ENCODE measurements around the gene ARHGAP15.
A peak's percentile ranks its signal among the peaks of the same experiment; 100 is the strongest.

ARHGAP15 gene

GRCh38 chr2:143686585-143687164, 557.5 kb downstream of the ARHGAP15 start:
- H3K27ac ChIP-seq = no peak overlapping the region
- TF ChIP-seq CTCF (IDR thresholded peaks at IDR 0.05) (peak; percentile 77), ZFX (IDR thresholded peaks at IDR 0.05; ENCODE audit: borderline replicate concordance) (no peak)

GRCh38 chr2:143688248-143688647, 559.0 kb downstream of the ARHGAP15 start:
- TF ChIP-seq ZFX (IDR thresholded peaks at IDR 0.05; ENCODE audit: borderline replicate concordance) (no peak), CTCF (IDR thresholded peaks at IDR 0.05) (no peak)
- no peak overlapping the region for H3K27ac ChIP-seq

GRCh38 chr2:143688815-143689214, 559.6 kb downstream of the ARHGAP15 start:
- no peak overlapping the region for H3K27ac ChIP-seq

GRCh38 chr2:143689541-143689940, 560.3 kb downstream of the ARHGAP15 start:
- H3K27ac ChIP-seq = no peak overlapping the region
- TF ChIP-seq ZFX (IDR thresholded peaks at IDR 0.05; ENCODE audit: borderline replicate concordance) (no peak), CTCF (IDR thresholded peaks at IDR 0.05) (no peak)

More at GRCh38 chr2:143688815-143689214, 559.6 kb downstream of the ARHGAP15 start:
- no peak for TF ChIP-seq ZFX (IDR thresholded peaks at IDR 0.05; ENCODE audit: borderline replicate concordance)
- TF ChIP-seq CTCF (IDR thresholded peaks at IDR 0.05) = no peak

- TF ChIP-seq ZFX (IDR thresholded peaks at IDR 0.05; ENCODE audit: borderline replicate concordance) (no peak), CTCF (IDR thresholded peaks at IDR 0.05) (no peak)
- H3K27ac ChIP-seq = no peak overlapping the region
These were observed 561.0 kb downstream of the ARHGAP15 start for GRCh38 chr2:143690235-143690634.

- no peak for TF ChIP-seq CTCF (IDR thresholded peaks at IDR 0.05)
- no peak for TF ChIP-seq ZFX (IDR thresholded peaks at IDR 0.05; ENCODE audit: borderline replicate concordance)
- no peak overlapping the region for H3K27ac ChIP-seq
These were observed 561.9 kb downstream of the ARHGAP15 start for GRCh38 chr2:143691121-143691520.

- TF ChIP-seq CTCF (IDR thresholded peaks at IDR 0.05) (no peak), ZFX (IDR thresholded peaks at IDR 0.05; ENCODE audit: borderline replicate concordance) (no peak)
- no peak overlapping the region for H3K27ac ChIP-seq
These were observed 562.9 kb downstream of the ARHGAP15 start for GRCh38 chr2:143692162-143692561.

Data from 22Rv1 (cell line).